Liver (tissue), 2 donors: ENCODE results near the gene HOXC10.

Experiments
- CTCF ChIP-seq: fragments of 150-350 bp; IDR thresholded peaks from 2 replicates; pipeline ENCODE4 v1.5.1; 2017; ENCODE audit warnings: improper control_type of control experiment, low read depth, low read length; ENCODE audit not compliant: missing input control
- YY1 ChIP-seq: IDR thresholded peaks from 2 replicates; pipeline ENCODE4 v1.6.1; 2016; ENCODE audit warnings: antibody characterized with exemption, mild to moderate bottlenecking
- donor health status: healthy.

DNA sequence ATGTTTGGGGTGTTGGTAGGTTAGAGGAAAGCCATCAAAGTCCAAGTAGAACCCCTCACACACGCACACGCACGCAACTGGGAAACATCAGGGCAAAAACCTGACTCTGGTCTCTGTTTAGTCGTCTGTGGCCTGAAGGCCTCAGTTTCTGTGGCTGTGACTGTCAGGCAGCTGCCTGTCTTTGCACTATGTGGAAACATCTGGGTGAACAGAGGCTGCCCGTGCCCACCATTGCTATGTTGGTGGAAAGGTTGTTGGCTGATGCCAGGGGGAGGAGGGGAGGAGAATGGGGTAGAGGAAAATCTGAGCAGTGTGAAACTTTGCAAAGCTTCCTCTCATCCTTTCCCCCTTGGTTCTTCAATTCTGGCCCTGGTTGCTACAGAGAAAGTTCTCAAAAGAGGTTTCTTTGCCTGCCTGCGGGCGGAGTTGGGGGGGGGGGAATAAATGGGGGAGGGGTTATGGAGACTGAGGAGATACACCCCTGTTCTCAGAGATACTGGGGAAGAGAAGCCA is 7.5 kb downstream of the HOXC10 start:
- TF ChIP-seq YY1 (no peak), CTCF (no peak)
